NOMO-1 treated with DMSO at 0.1 percent for 48 hours (cell line): ENCODE results near the gene ADGRL3.

ENCODE experiments used
- DNase-seq: peaks from one replicate; lab custom pipeline; 2025; ENCODE audit not compliant: unreplicated experiment; lab: John Stamatoyannopoulos, UW

Gene ADGRL3

GRCh38 chr4:62051332-62051731 lies 851.2 kb downstream of the ADGRL3 start:
- no peak for DNase-seq

GRCh38 chr4:62053974-62054373 lies 853.8 kb downstream of the ADGRL3 start:
- no peak for DNase-seq

- no peak for DNase-seq
These were observed 856.9 kb downstream of the ADGRL3 start for GRCh38 chr4:62057031-62057430.

- DNase-seq: no peak
These were observed 858.4 kb downstream of the ADGRL3 start for GRCh38 chr4:62058571-62058970.

GRCh38 chr4:62070291-62070852 lies 870.2 kb downstream of the ADGRL3 start:
- no peak for DNase-seq

- no peak for DNase-seq
These were observed 875.0 kb downstream of the ADGRL3 start for GRCh38 chr4:62075089-62075488.

- DNase-seq: no peak
These were observed 875.4 kb downstream of the ADGRL3 start for GRCh38 chr4:62075521-62075920.

- DNase-seq: no peak
These were observed 877.3 kb downstream of the ADGRL3 start for GRCh38 chr4:62077406-62077805.

GRCh38 chr4:62080431-62080830 lies 880.3 kb downstream of the ADGRL3 start:
- no peak for DNase-seq

- no peak for DNase-seq
These were observed 887.6 kb downstream of the ADGRL3 start for GRCh38 chr4:62087706-62088105.

GRCh38 chr4:62093735-62094134 lies 893.6 kb downstream of the ADGRL3 start:
- DNase-seq: no peak

GRCh38 chr4:62096881-62097280 lies 896.8 kb downstream of the ADGRL3 start:
- DNase-seq: no peak

- no peak for DNase-seq
These were observed 915.1 kb downstream of the ADGRL3 start for GRCh38 chr4:62115216-62115615.

GRCh38 chr4:62117886-62118285 lies 917.8 kb downstream of the ADGRL3 start:
- DNase-seq: no peak

- no peak for DNase-seq
These were observed 918.4 kb downstream of the ADGRL3 start for GRCh38 chr4:62118558-62118957.

- DNase-seq: no peak
These were observed 919.1 kb downstream of the ADGRL3 start for GRCh38 chr4:62119195-62119594.

GRCh38 chr4:62126064-62126732 lies 926.1 kb downstream of the ADGRL3 start:
- DNase-seq: no peak
